C4-2B (cell line): ENCODE measurements around the gene CKMT2.
"Not testable (repeated sequence)": the region's sequence is repeated elsewhere in the genome, so short reads cannot be mapped to it uniquely, and the experiment has no call there.

ENCODE experiments used
- H3K27ac ChIP-seq: fragments of 450-650 bp; 2 replicates; pipeline ENCODE4 v1.5.1; 2017
- CTCF ChIP-seq: fragments of 450-650 bp; conservative IDR thresholded peaks from 2 replicates; pipeline ENCODE4 v1.5.1; 2017; ENCODE audit warnings: mild to moderate bottlenecking
- ZFX ChIP-seq: fragments of 450-650 bp; IDR thresholded peaks from 2 replicates; pipeline ENCODE4 v1.6.1; 2017

CKMT2 gene

GRCh38 chr5:81265101-81265500 is 32.0 kb downstream of the CKMT2 start:
- TF ChIP-seq CTCF (no peak), ZFX (no peak)
- no peak overlapping the region for H3K27ac ChIP-seq

DNA sequence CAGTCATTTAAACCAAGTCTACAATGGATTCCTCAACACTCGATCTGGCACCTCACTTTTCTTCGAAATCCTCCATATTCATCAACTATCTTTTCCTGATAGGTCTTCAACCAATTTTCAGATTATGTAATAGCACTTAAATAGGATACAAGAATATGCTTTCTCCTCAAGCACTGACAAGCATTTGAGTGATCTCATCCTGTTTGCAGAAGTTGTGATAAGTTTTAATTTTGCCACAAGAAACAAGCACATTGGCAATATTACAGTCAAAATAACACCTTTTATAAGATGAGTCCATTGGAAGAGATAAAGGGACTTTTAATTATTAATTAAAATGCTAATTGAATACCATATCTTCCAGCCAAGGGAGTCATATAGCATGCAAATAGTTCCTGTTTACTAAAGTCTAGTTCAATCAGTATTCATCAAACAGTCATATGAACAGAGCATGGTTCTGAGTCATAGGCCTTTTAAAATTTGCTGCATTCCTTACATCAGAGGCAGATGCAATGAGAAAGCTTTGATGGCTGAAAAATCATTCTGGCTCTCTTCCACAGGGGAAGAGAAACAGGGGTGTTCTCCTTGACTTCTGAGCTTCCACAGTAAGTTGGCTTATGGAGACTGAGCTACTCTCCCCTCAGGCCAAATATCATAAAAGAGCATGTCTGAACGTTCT is 35.5 kb downstream of the CKMT2 start:
- no peak overlapping the region for H3K27ac ChIP-seq
- no peak for TF ChIP-seq ZFX
- no peak for TF ChIP-seq CTCF

DNA sequence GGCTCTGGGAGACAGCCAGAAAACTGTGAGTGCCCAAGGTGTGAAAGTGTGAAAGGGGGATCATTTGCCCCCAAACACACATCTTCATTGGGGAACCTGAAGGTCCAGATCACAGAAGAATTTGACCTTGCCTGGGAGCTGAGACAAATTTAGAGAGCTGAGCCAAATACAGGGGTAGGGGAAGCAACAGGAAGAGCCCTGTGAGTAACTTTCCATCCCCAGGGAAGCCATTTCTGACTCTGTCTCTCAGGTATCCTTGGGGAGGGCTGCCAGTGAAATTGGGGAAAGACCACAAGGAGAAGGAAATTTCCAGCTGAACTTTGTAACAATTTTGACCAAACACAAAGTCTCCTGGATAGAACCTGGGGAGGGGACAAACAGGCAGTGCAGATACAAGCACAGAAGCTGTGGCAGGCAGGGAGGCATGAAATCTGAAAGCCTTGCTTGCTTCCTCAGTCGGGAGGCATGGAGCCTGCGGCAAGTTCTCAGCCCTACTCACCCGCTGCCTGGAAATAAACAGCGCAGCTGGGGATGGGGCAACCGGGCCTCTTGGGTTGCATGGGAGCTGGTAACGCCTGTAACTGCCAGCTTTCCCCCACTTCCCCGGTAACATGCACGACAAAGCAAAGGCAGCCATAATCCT is 36.8 kb downstream of the CKMT2 start:
- H3K27ac ChIP-seq, result no peak overlapping the region
- TF ChIP-seq ZFX (no peak), CTCF (no peak)

DNA sequence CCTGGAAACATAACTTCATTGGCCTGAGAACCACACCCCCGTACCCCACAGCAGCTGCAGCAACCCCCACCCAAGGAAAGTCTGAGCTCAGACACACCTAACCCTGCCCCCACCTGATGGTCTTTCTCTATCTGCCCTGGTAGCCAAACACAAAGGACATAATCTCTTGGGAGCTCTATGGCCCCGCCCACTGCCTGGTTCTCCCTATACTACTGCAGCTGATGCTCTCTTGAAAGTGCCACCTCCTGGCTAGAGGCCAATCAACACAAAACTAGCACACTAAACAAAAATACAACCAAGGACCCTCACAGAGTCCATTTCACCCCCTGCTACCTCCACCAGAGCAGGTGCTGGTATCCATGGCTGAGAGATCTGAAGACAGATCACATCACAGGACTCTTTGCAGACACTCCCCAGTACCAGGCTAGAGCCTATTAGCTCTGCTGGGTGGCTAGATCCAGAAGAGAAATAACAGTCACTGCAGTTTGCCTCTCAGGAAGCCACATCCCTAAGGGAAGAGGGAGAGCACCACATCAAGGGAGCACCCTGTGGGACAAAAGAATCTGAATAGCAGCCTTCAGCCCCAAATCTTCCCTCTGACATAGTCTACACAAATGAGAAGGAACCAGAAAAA is 37.4 kb downstream of the CKMT2 start:
- H3K27ac ChIP-seq, result not testable (repeated sequence)

DNA sequence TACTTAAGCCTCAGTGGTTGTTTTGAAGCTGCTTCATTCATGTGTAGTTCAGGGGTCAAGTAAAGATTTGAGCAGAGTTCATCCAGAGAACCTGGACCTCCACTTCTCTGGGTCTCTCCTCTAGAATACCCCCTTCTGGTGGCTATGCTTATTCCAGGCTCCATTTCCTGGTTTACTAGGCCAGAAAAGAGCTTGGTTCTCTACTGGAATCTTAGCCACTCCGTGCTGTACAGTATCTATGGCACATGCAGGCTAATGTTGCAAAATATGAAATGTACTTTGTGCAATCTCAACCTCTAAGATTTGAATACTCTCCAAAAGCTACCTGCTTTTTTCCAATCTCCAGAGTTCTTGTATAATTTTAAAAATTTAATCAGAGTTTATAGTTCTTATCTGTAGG is 50.9 kb downstream of the CKMT2 start:
- no peak for TF ChIP-seq ZFX
- H3K27ac ChIP-seq, result no peak overlapping the region

DNA sequence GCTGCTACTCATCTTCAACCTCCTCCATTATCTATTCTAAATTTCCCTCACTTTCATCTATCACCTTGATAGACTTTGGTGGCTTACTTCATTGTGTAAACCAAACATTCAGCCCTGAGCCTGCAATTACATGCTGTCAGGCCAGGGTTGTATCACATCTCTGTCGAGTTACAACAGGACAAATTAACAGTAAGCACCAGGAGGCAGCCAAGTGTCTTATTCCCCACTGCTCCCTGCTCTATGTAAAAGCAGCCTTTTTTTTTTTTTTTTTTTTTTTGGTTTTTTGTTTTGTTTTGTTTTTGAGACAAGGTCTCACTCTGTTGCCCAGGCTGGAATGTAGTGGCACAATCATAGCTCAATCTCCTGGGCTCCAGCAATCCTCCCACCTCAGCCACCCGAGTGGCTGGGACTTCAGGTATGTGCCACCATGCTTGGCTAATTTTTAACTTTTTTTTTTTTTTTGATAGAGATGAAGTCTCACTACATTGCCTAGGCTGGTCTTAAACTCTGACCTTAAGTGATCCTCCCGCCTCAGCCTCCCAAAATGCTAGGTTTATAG is 53.0 kb downstream of the CKMT2 start:
- TF ChIP-seq CTCF (no peak), ZFX (no peak)
- no peak overlapping the region for H3K27ac ChIP-seq

DNA sequence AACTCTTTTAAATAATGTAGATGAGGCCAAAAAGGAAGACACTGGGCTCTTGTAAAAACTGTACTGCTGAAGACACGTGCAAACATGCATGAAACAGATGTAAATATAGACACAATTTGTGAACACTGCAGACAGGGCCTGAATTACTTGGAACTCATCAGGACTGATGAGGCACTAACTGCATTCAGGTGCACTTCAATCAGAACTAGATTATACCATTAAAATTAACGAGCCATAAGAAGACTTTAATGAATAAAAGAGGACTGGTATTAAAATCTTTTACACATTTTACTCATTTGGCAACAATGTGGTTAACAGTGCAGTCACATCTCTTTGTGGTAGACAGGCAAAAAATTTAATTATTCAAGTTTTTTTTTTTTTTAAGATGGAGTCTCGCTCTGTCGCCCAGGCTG is 54.9 kb downstream of the CKMT2 start:
- no peak overlapping the region for H3K27ac ChIP-seq
- TF ChIP-seq ZFX (no peak), CTCF (no peak)

GRCh38 chr5:81290146-81290545 is 57.0 kb downstream of the CKMT2 start:
- TF ChIP-seq CTCF, result no peak
- no peak for TF ChIP-seq ZFX

More at GRCh38 chr5:81290146-81290545, 57.0 kb downstream of the CKMT2 start:
- no peak overlapping the region for H3K27ac ChIP-seq
